Neutrophil (primary cell): ENCODE measurements around the gene TECTA.

Experiments used
- H3K27ac ChIP-seq: fragments of 200-600 bp; sonication (generic); 2 replicates; pipeline ENCODE4 v1.5.1; 2016; ENCODE audit warnings: mild to moderate bottlenecking, moderate library complexity
- H3K27me3 ChIP-seq: fragments of 200-600 bp; sonication (generic); 2 replicates; pipeline ENCODE4 v1.6.0; 2016; ENCODE audit warnings: mild to moderate bottlenecking
- H3K36me3 ChIP-seq: fragments of 200-600 bp; sonication (generic); 2 replicates; pipeline ENCODE4 v1.5.1; 2017
- H3K4me1 ChIP-seq, 2 experiments: fragments of 200-600 bp in 1 of 2; sonication (generic) in 1 of 2; 1 replicate in 1 of 2; 2 replicates in 1 of 2; pipeline versions ENCODE4 v1.5.1 to v1.6.1; 2013 to 2016; ENCODE audit warnings: low read depth in 1 of 2, low read length in 1 of 2, mild to moderate bottlenecking in 1 of 2, moderate library complexity in 1 of 2; ENCODE audit not compliant: control insufficient read depth in 1 of 2, insufficient read depth in 1 of 2
- H3K4me3 ChIP-seq, 2 experiments: fragments of 200-600 bp in 1 of 2; sonication (generic) in 1 of 2; 1 replicate in 1 of 2; 2 replicates in 1 of 2; pipeline ENCODE4 v1.5.1; 2013 to 2016; ENCODE audit warnings: low read depth in 1 of 2, low read length in 1 of 2, mild to moderate bottlenecking in 1 of 2, moderate library complexity in 1 of 2
- H3K9me3 ChIP-seq: fragments of 200-600 bp; sonication (generic); 2 replicates; pipeline ENCODE4 v1.5.1; 2016
- CTCF ChIP-seq: fragments of 200-600 bp; sonication (generic); IDR thresholded peaks from 2 replicates; pipeline ENCODE4 v1.5.1; 2016; ENCODE audit warnings: antibody characterized with exemption

The TECTA gene

GRCh38 chr11:121212536-121213361 is 111.7 kb downstream of the TECTA start:
- Histone ChIP-seq H3K36me3 (no peaks in the 10 kb centered on the region), H3K27ac (no peak overlapping the region), H3K9me3 (no peaks in the 10 kb centered on the region), H3K4me3 (no peak overlapping the region), H3K4me1 (no peaks in the 10 kb centered on the region), H3K27me3 (peaks cover 22% of the 10 kb centered on the region)
- TF ChIP-seq CTCF, result no peak

- no peaks in the 10 kb centered on the region for H3K4me1 ChIP-seq
- no peak overlapping the region for H3K27ac ChIP-seq
- H3K4me3 ChIP-seq, result no peak overlapping the region
- no peak for TF ChIP-seq CTCF
- H3K36me3 ChIP-seq, result no peaks in the 10 kb centered on the region
- H3K27me3 ChIP-seq, result peaks cover 22% of the 10 kb centered on the region
- H3K9me3 ChIP-seq, result no peaks in the 10 kb centered on the region
Measured at GRCh38 chr11:121213362-121213893, 112.4 kb downstream of the TECTA start.

- no peaks in the 10 kb centered on the region for H3K36me3 ChIP-seq
- TF ChIP-seq CTCF, result no peak
Measured at GRCh38 chr11:121214861-121215260, 113.8 kb downstream of the TECTA start.

GRCh38 chr11:121221496-121222200 is 120.6 kb downstream of the TECTA start:
- no peaks in the 10 kb centered on the region for H3K9me3 ChIP-seq
- no peaks in the 10 kb centered on the region for H3K36me3 ChIP-seq
- peaks cover 32% of the 10 kb centered on the region for H3K27me3 ChIP-seq
- H3K4me1 ChIP-seq, result no peaks in the 10 kb centered on the region
- no peak for TF ChIP-seq CTCF
- no peak overlapping the region for H3K4me3 ChIP-seq
- no peak overlapping the region for H3K27ac ChIP-seq

More at GRCh38 chr11:121214861-121215260, 113.8 kb downstream of the TECTA start:
- H3K4me1 ChIP-seq, result no peaks in the 10 kb centered on the region
- no peaks in the 10 kb centered on the region for H3K9me3 ChIP-seq
- H3K27me3 ChIP-seq, result peaks cover 22% of the 10 kb centered on the region
- H3K27ac ChIP-seq, result no peak overlapping the region
- H3K4me3 ChIP-seq, result no peak overlapping the region

- no peak for TF ChIP-seq CTCF
- Histone ChIP-seq H3K27ac (no peak overlapping the region), H3K9me3 (no peaks in the 10 kb centered on the region), H3K4me1 (no peaks in the 10 kb centered on the region), H3K4me3 (no peak overlapping the region), H3K36me3 (no peaks in the 10 kb centered on the region), H3K27me3 (peaks cover 30% of the 10 kb centered on the region)
Measured at GRCh38 chr11:121223161-121223560, 122.1 kb downstream of the TECTA start.
